ENCODE data around the gene TFIP11. TPM values are rescaled to one million over a fixed set of nuclear protein-coding genes. Genes with fewer than 3 reads are reported as not detected.
A peak's percentile ranks its signal among the peaks of the same experiment; 100 is the strongest.

Gene TFIP11
- total RNA-seq, 1 experiment from 2014 or later: 29.8 TPM

DNA sequence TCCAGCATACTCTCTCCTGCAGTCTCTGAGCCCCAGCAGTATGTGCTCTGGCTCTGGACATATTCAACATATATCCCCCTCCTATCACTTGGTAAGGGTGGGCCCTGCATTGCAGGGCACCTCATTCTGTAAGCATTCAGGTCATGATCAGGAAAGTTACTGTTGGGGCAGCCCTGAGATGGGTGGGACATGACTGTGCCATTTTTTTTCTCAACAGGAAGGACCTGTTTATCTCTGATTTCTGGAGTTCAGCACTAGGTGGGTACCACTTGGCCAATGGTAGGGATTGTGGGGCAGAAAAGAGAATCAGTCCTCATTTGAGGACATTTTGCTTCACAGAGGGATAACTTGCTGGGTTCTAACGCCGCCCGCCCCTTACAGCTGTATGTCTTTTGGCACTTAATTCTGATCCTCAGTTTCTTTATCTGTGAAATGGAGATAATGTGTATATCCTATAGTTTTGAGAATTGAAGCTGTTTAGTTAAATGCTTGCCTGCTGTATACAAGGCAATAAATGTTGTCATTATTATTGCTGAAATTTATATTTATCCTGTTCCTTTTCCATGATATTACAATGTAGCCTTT is 26.4 kb downstream of the TFIP11 start:
- ChIA-PET POLR2A (interaction anchor here (0.7 kb wide), 1 partner anchor 35 kb away, joined by 8 read pairs; no protein-coding TSS in a partner anchor), CTCF (no interaction called here)
- no peak overlapping the region for H3K4me3 ChIP-seq (ENCODE audit: low read depth in 2 of 2, low read length in 2 of 2)
- TF ChIP-seq SIN3A (IDR thresholded peaks at IDR 0.05; ENCODE audit: borderline replicate concordance, insufficient read depth, low read depth, low read length) (no peak), TCF7L2 (IDR thresholded peaks at IDR 0.05; ENCODE audit: low read depth, low read length) (no peak), POLR2AphosphoS5 (IDR thresholded peaks at IDR 0.05; ENCODE audit: low read depth, low read length) (no peak), REST (IDR thresholded peaks at IDR 0.05; ENCODE audit: insufficient read depth in 1 of 2, low read depth in 2 of 2, low read length in 1 of 2) (no peak)
- TF ChIP-seq, protein P1, sequence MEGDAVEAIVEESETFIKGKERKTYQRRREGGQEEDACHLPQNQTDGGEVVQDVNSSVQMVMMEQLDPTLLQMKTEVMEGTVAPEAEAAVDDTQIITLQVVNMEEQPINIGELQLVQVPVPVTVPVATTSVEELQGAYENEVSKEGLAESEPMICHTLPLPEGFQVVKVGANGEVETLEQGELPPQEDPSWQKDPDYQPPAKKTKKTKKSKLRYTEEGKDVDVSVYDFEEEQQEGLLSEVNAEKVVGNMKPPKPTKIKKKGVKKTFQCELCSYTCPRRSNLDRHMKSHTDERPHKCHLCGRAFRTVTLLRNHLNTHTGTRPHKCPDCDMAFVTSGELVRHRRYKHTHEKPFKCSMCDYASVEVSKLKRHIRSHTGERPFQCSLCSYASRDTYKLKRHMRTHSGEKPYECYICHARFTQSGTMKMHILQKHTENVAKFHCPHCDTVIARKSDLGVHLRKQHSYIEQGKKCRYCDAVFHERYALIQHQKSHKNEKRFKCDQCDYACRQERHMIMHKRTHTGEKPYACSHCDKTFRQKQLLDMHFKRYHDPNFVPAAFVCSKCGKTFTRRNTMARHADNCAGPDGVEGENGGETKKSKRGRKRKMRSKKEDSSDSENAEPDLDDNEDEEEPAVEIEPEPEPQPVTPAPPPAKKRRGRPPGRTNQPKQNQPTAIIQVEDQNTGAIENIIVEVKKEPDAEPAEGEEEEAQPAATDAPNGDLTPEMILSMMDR (IDR thresholded peaks at IDR 0.05): no peak
- intact Hi-C loops (cut with micrococcal nuclease; ENCODE audit: unreplicated experiment) (no loop called here), in situ Hi-C loops (cut with HindIII; ENCODE audit: low pct_unique_long_range_greater_than_20kb, low sequenced_read_pairs) (no loop called here)
- no peak overlapping the region for H3K27ac ChIP-seq (ENCODE audit: low read length)
- no peaks in the 10 kb centered on the region for H3K27me3 ChIP-seq (ENCODE audit: control insufficient read depth, insufficient read depth, low read length)
- ATAC-seq (no peak), DNase-seq (ENCODE audit: low read depth, low spot score) (no peak)
- no TSS peak for BruUV-seq (replicated peaks)
- peaks cover 22% of the 10 kb centered on the region for H3K4me1 ChIP-seq (ENCODE audit: control insufficient read depth, insufficient read depth, low read length)
- H3K9me3 ChIP-seq (ENCODE audit: control insufficient read depth, insufficient read depth, low read depth, low read length): no peaks in the 10 kb centered on the region
- peaks cover 8% of the 10 kb centered on the region for H3K36me3 ChIP-seq (ENCODE audit: control insufficient read depth, insufficient read depth, low read length)

DNA sequence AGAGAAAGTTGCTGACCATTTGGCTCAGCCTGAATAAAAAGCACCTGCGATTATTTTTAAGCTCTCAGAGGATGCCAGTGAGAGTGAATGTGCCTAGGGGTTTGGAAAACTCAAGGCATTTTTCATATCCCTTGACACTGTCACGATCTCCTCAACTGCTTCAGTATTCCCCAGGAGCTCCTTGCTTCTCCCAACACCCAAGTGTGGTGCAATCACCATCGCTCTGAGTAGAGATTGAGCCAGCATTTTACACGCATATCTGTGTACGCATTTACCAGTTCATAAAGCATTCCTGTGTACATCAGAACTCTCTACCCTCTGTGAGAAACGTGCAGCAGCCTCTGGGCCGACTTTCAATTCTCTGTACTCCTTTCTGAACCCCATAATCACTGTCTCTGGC is 27.3 kb downstream of the TFIP11 start:
- in situ Hi-C loops (cut with HindIII; ENCODE audit: low pct_unique_long_range_greater_than_20kb, low sequenced_read_pairs) (no loop called here), intact Hi-C loops (cut with micrococcal nuclease; ENCODE audit: unreplicated experiment) (no loop called here)
- TF ChIP-seq POLR2AphosphoS5 (IDR thresholded peaks at IDR 0.05; ENCODE audit: low read depth, low read length): no peak
- TF ChIP-seq, protein P1 (IDR thresholded peaks at IDR 0.05): no peak
- TF ChIP-seq TCF7L2 (IDR thresholded peaks at IDR 0.05; ENCODE audit: low read depth, low read length): no peak
- TF ChIP-seq SIN3A (IDR thresholded peaks at IDR 0.05; ENCODE audit: borderline replicate concordance, insufficient read depth, low read depth, low read length): no peak
- no peak for TF ChIP-seq REST (IDR thresholded peaks at IDR 0.05; ENCODE audit: insufficient read depth in 1 of 2, low read depth in 2 of 2, low read length in 1 of 2)
- DNase-seq (ENCODE audit: low read depth, low spot score): no peak
- CTCF ChIA-PET: no interaction called here
- ATAC-seq: no peak
- peaks cover 8% of the 10 kb centered on the region for H3K36me3 ChIP-seq (ENCODE audit: control insufficient read depth, insufficient read depth, low read length)
- POLR2A ChIA-PET: interaction anchor here (0.7 kb wide), 1 partner anchor 120 kb away, joined by 5 read pairs; no protein-coding TSS in a partner anchor
- peaks cover 25% of the 10 kb centered on the region for H3K4me1 ChIP-seq (ENCODE audit: control insufficient read depth, insufficient read depth, low read length)
- BruUV-seq (replicated peaks): no TSS peak
- H3K27me3 ChIP-seq (ENCODE audit: control insufficient read depth, insufficient read depth, low read length): no peaks in the 10 kb centered on the region
- H3K27ac ChIP-seq (ENCODE audit: low read length): no peak overlapping the region; the same call in 1 of the 2 replicates
- peak overlapping the region; percentile 89 to 95 for H3K4me3 ChIP-seq (ENCODE audit: low read depth in 2 of 2, low read length in 2 of 2)
- H3K9me3 ChIP-seq (ENCODE audit: control insufficient read depth, insufficient read depth, low read depth, low read length): no peaks in the 10 kb centered on the region
